ENCODE data around the gene ZNF385B. TPM values are rescaled to one million over a fixed set of nuclear protein-coding genes. Genes with fewer than 3 reads are reported as not detected.
"Not testable (repeated sequence)": the region's sequence is repeated elsewhere in the genome, so short reads cannot be mapped to it uniquely, and the experiment has no call there.

Gene ZNF385B
- total RNA-seq, 3 donors from 2014 or later (not counting 1 experiment from before 2014, with no cell fraction given): 0.54 TPM; not detected in 2

DNA sequence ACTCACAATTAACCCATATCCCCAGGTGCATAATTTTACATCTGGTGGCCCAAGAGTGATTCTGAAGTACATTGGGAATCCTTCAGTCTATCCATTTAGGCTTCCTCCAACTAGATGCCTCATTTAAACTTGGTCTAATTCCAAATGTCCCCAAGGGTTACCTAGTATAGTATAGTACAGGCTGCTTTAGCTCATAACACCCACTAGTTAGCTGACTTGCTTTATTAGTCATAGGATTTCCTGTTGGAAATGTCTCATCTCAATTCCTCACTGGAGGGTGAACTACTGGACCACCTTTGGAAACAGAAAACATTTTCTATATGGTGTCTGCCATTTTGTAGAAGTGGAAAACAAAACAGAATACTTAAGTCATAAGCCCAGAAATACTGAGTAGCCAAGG is 394.3 kb downstream of the ZNF385B start:
- Mint-ChIP-seq H3K4me3 (no peak overlapping the region), H3K27ac (no peak overlapping the region), H3K36me3 (no peaks in the 10 kb centered on the region), H3K4me1 (no peaks in the 10 kb centered on the region), H3K27me3 (ENCODE audit: low read depth in 2 of 2) (peaks cover 0 to 4% of the 10 kb centered on the region in 2 donors), H3K9me3 (peaks cover 4 to 5% of the 10 kb centered on the region in 2 donors)
- ATAC-seq: no peak
- no peak for DNase-seq
- no peaks in the 10 kb centered on the region for H3K4me1 ChIP-seq (ENCODE audit: control insufficient read depth, insufficient read depth, low read length)
- intact Hi-C loops (cut with micrococcal nuclease): no loop called here
- H3K36me3 ChIP-seq (ENCODE audit: control insufficient read depth, insufficient read depth, low read length): no peaks in the 10 kb centered on the region
- no peak overlapping the region for H3K4me3 ChIP-seq (ENCODE audit: low read length)
- H3K27me3 ChIP-seq (ENCODE audit: control insufficient read depth, insufficient read depth, low read length): no peaks in the 10 kb centered on the region
- H3K9me3 ChIP-seq (ENCODE audit: control insufficient read depth, insufficient read depth, low read length): no peaks in the 10 kb centered on the region
- H3K27ac ChIP-seq (ENCODE audit: low read length): no peak overlapping the region
- TF ChIP-seq, protein P1, sequence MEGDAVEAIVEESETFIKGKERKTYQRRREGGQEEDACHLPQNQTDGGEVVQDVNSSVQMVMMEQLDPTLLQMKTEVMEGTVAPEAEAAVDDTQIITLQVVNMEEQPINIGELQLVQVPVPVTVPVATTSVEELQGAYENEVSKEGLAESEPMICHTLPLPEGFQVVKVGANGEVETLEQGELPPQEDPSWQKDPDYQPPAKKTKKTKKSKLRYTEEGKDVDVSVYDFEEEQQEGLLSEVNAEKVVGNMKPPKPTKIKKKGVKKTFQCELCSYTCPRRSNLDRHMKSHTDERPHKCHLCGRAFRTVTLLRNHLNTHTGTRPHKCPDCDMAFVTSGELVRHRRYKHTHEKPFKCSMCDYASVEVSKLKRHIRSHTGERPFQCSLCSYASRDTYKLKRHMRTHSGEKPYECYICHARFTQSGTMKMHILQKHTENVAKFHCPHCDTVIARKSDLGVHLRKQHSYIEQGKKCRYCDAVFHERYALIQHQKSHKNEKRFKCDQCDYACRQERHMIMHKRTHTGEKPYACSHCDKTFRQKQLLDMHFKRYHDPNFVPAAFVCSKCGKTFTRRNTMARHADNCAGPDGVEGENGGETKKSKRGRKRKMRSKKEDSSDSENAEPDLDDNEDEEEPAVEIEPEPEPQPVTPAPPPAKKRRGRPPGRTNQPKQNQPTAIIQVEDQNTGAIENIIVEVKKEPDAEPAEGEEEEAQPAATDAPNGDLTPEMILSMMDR (IDR thresholded peaks at IDR 0.05): no peak

DNA sequence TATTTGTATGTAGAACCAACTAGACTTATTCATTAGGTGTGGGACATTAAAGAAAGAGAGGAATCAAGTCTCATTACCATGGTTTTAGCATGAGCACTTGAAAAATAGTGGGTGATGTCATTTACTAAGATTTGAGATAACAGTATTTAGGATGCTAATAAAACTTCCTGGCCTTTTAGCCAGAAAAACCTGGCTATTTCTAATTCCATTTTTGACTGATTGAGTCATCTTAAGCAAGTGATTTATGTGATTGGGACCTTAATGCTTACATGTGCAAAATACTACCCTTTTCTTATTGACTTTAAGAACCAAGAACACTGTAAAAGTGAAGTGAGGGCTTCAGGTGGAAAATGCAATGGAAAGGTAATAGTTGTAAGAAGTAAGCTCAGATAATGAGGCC is 400.0 kb downstream of the ZNF385B start:
- intact Hi-C loops (cut with micrococcal nuclease): no loop called here
- Mint-ChIP-seq H3K27me3 (ENCODE audit: low read depth in 2 of 2) (peaks cover 0 to 7% of the 10 kb centered on the region in 2 donors), H3K4me1 (no peaks in the 10 kb centered on the region), H3K36me3 (no peaks in the 10 kb centered on the region), H3K27ac (no peak overlapping the region), H3K9me3 (peaks cover 4 to 5% of the 10 kb centered on the region in 2 donors), H3K4me3 (no peak overlapping the region)
- Histone ChIP-seq H3K4me1 (ENCODE audit: control insufficient read depth, insufficient read depth, low read length) (no peaks in the 10 kb centered on the region), H3K27ac (ENCODE audit: low read length) (no peak overlapping the region), H3K9me3 (ENCODE audit: control insufficient read depth, insufficient read depth, low read length) (no peaks in the 10 kb centered on the region), H3K27me3 (ENCODE audit: control insufficient read depth, insufficient read depth, low read length) (no peaks in the 10 kb centered on the region), H3K36me3 (ENCODE audit: control insufficient read depth, insufficient read depth, low read length) (no peaks in the 10 kb centered on the region), H3K4me3 (ENCODE audit: low read length) (no peak overlapping the region)
- no peak for DNase-seq
- no peak for ATAC-seq
- TF ChIP-seq, protein P1 (IDR thresholded peaks at IDR 0.05): no peak

DNA sequence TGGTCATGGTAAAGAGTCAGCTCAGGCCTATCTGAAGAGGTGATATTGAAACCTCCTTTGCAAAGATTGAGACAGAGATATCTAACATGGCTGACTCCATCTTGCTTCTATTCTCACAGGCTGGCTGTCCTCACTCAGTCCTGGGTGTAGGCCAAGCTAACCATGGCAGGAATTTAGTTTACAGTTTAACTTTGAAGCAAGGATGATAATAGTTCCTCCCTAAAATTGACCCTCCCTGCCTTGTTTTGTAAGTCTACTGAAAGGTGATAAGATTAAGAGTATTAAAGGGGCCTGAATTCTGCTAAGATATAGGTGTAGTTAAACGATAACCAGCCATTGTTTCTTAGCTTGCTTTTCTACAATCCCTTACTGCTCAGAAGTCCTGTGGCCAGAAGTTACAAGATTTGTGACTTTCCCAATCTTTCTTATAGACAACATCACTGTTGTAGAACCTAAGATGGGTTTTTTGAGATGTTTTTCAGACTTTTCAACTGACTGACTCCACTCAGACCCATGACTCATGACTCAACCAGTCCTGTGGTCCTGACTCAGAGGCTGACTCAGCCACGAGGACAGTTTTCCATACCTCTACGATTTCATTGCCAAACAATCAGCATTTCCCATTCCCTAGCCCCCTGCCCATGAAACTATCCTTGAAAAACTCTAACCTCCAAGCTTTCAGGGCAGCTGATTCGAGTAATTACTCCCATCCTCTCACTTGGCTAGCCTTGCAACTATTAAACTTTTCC is 401.1 kb downstream of the ZNF385B start:
- intact Hi-C loops (cut with micrococcal nuclease): no loop called here
- Mint-ChIP-seq H3K27me3 (ENCODE audit: low read depth in 2 of 2) (peaks cover 0 to 7% of the 10 kb centered on the region in 2 donors), H3K4me3 (no peak overlapping the region), H3K4me1 (no peaks in the 10 kb centered on the region), H3K9me3 (peaks cover 3 to 4% of the 10 kb centered on the region in 2 donors), H3K27ac (no peak overlapping the region), H3K36me3 (no peaks in the 10 kb centered on the region)
- DNase-seq (no peak), ATAC-seq (no peak)
- Histone ChIP-seq H3K36me3 (ENCODE audit: control insufficient read depth, insufficient read depth, low read length) (no peaks in the 10 kb centered on the region), H3K9me3 (ENCODE audit: control insufficient read depth, insufficient read depth, low read length) (no peaks in the 10 kb centered on the region), H3K4me3 (ENCODE audit: low read length) (no peak overlapping the region), H3K4me1 (ENCODE audit: control insufficient read depth, insufficient read depth, low read length) (no peaks in the 10 kb centered on the region), H3K27me3 (ENCODE audit: control insufficient read depth, insufficient read depth, low read length) (no peaks in the 10 kb centered on the region), H3K27ac (ENCODE audit: low read length) (no peak overlapping the region)
- 77% methylated on average over 4 of the region's 4 CpGs for WGBS (ENCODE audit: insufficient coverage)
- TF ChIP-seq, protein P1 (IDR thresholded peaks at IDR 0.05): no peak

DNA sequence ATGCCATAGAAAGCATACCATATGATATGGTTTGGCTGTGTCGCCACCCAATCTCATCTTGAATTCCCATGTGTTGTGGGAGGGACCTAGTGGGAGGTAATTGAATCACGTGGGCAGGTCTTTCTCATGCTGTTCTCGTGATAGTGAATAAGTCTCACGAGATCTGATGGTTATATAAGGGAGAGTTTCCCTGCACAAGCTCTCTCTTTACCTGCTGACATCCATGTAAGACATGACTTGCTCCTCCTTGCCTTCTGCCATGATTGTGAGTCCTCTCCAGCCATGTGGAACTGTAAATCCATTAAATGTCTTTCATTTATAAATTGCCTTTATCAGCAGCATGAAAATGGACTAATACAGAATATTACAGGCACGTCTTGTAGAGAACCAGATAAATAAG is 403.3 kb downstream of the ZNF385B start:
- H3K27ac Mint-ChIP-seq; H3K27me3 ChIP-seq (ENCODE audit: control insufficient read depth, insufficient read depth, low read length); H3K9me3 Mint-ChIP-seq; H3K27me3 Mint-ChIP-seq (ENCODE audit: low read depth in 2 of 2); H3K9me3 ChIP-seq (ENCODE audit: control insufficient read depth, insufficient read depth, low read length); H3K36me3 Mint-ChIP-seq; H3K4me3 ChIP-seq (ENCODE audit: low read length); H3K36me3 ChIP-seq (ENCODE audit: control insufficient read depth, insufficient read depth, low read length); ATAC-seq; intact Hi-C loops (cut with micrococcal nuclease); H3K4me3 Mint-ChIP-seq; H3K27ac ChIP-seq (ENCODE audit: low read length); H3K4me1 Mint-ChIP-seq; DNase-seq; H3K4me1 ChIP-seq (ENCODE audit: control insufficient read depth, insufficient read depth, low read length): not testable (repeated sequence)
- 83% methylated on average over 4 of the region's 5 CpGs for WGBS (ENCODE audit: insufficient coverage)
